ENCODE results near the gene DPH5.
"Not testable (repeated sequence)": the region's sequence is repeated elsewhere in the genome, so short reads cannot be mapped to it uniquely, and the experiment has no call there.

Gene DPH5

GRCh38 chr1:101033017-101033416 lies 7.4 kb upstream of the DPH5 start:
- TF ChIP-seq CTCF (IDR thresholded peaks at IDR 0.05; ENCODE audit: borderline replicate concordance, control extremely low read depth, extremely low read depth, insufficient read depth, missing control alignments): no peak
- no peak for DNase-seq (ENCODE audit: low spot score)
- in situ Hi-C loops (cut with MboI; ENCODE audit: low sequenced_read_pairs, unreplicated experiment): no loop called here

- DNase-seq (ENCODE audit: low spot score); in situ Hi-C loops (cut with MboI; ENCODE audit: low sequenced_read_pairs, unreplicated experiment): not testable (repeated sequence)
These were observed 6.5 kb upstream of the DPH5 start for GRCh38 chr1:101032129-101032528.

- in situ Hi-C loops (cut with MboI; ENCODE audit: low sequenced_read_pairs, unreplicated experiment): no loop called here
- no peak for TF ChIP-seq CTCF (IDR thresholded peaks at IDR 0.05; ENCODE audit: borderline replicate concordance, control extremely low read depth, extremely low read depth, insufficient read depth, missing control alignments)
- no peak for DNase-seq (ENCODE audit: low spot score)
These were observed 5.3 kb upstream of the DPH5 start for GRCh38 chr1:101030881-101031280.

GRCh38 chr1:101029184-101029583 lies 3.6 kb upstream of the DPH5 start:
- DNase-seq (ENCODE audit: low spot score): no peak
- in situ Hi-C loops (cut with MboI; ENCODE audit: low sequenced_read_pairs, unreplicated experiment): no loop called here
- no peak for TF ChIP-seq CTCF (IDR thresholded peaks at IDR 0.05; ENCODE audit: borderline replicate concordance, control extremely low read depth, extremely low read depth, insufficient read depth, missing control alignments)

GRCh38 chr1:101028466-101028865 lies 2.9 kb upstream of the DPH5 start:
- in situ Hi-C loops (cut with MboI; ENCODE audit: low sequenced_read_pairs, unreplicated experiment): no loop called here
- no peak for TF ChIP-seq CTCF (IDR thresholded peaks at IDR 0.05; ENCODE audit: borderline replicate concordance, control extremely low read depth, extremely low read depth, insufficient read depth, missing control alignments)
- DNase-seq (ENCODE audit: low spot score): no peak

GRCh38 chr1:101027194-101027772 lies 1.7 kb upstream of the DPH5 start:
- no peak for TF ChIP-seq CTCF (IDR thresholded peaks at IDR 0.05; ENCODE audit: borderline replicate concordance, control extremely low read depth, extremely low read depth, insufficient read depth, missing control alignments)
- in situ Hi-C loops (cut with MboI; ENCODE audit: low sequenced_read_pairs, unreplicated experiment): no loop called here
- no peak for DNase-seq (ENCODE audit: low spot score)

- TF ChIP-seq CTCF (IDR thresholded peaks at IDR 0.05; ENCODE audit: borderline replicate concordance, control extremely low read depth, extremely low read depth, insufficient read depth, missing control alignments): no peak
- DNase-seq (ENCODE audit: low spot score): no peak
- in situ Hi-C loops (cut with MboI; ENCODE audit: low sequenced_read_pairs, unreplicated experiment): no loop called here
These were observed 825 bp upstream of the DPH5 start for GRCh38 chr1:101026430-101026788.
